ENCODE measurements around the gene AK3. TPM values are rescaled to one million over a fixed set of nuclear protein-coding genes. Genes with fewer than 3 reads are reported as not detected.
"Not testable (repeated sequence)": the region's sequence is repeated elsewhere in the genome, so short reads cannot be mapped to it uniquely, and the experiment has no call there.

Gene AK3
- total and polyA plus RNA-seq, 2 donors (not counting 3 experiments of a cell fraction or from before 2014, with no cell fraction given) = 20.6 to 42.3 TPM

- Histone ChIP-seq H3K4me1 (ENCODE audit: control insufficient read depth, extremely low read depth, insufficient read depth, low read length) (no peaks in the 10 kb centered on the region), H3K79me2 (ENCODE audit: control insufficient read depth, insufficient read depth, low read length) (no peaks in the 10 kb centered on the region), H3K9me1 (replicated peaks; ENCODE audit: control insufficient read depth, extremely low read depth, insufficient read depth, low read length) (no peaks in the 10 kb centered on the region), H3K9ac (replicated peaks; ENCODE audit: extremely low read depth, insufficient read depth, low read length) (no peak overlapping the region), H3K27me3 (ENCODE audit: control insufficient read depth in 2 of 2, insufficient read depth in 2 of 2, low read length in 2 of 2) (no peaks in the 10 kb centered on the region), H3K36me3 (ENCODE audit: control insufficient read depth in 2 of 2, extremely low read depth in 1 of 2, insufficient read depth in 2 of 2, low read length in 2 of 2) (no peaks in the 10 kb centered on the region), H3K4me2 (ENCODE audit: insufficient read depth, low read length) (no peak overlapping the region), H3K4me3 (replicated peaks in 1 of 3; ENCODE audit: insufficient read depth in 1 of 3, low read depth in 1 of 3, low read length in 3 of 3) (no peak overlapping the region), H3K27ac (ENCODE audit: insufficient read depth, low read depth, low read length) (no peak overlapping the region), H4K20me1 (replicated peaks; ENCODE audit: control insufficient read depth, extremely low read depth, insufficient read depth, low read length) (no peaks in the 10 kb centered on the region), H2AFZ (ENCODE audit: low read depth, low read length) (no peak overlapping the region), H3K9me3 (replicated peaks; ENCODE audit: control insufficient read depth, insufficient read depth, low read length) (no peaks in the 10 kb centered on the region)
- ChIA-PET POLR2A (no interaction called here), CTCF (interaction anchor here (0.6 to 1.1 kb wide), 3 partner anchors 13 to 816 kb away, joined by 3 to 5 read pairs (median 3); no protein-coding TSS in a partner anchor)
- FAIRE-seq (no peak), DNase-seq (ENCODE audit: low read depth, low spot score) (no peak)
- dilution Hi-C loops (cut with MboI; ENCODE audit: extremely low pct_ligation_motif_present, low sequenced_read_pairs) (no loop called here), intact Hi-C loops (cut with micrococcal nuclease) (no loop called here)
- no TSS peak for BruUV-seq (replicated peaks)
- TF ChIP-seq FOS (IDR thresholded peaks at IDR 0.05; ENCODE audit: borderline replicate concordance, insufficient read depth, low read length) (no peak), POLR2A (IDR thresholded peaks at IDR 0.05; ENCODE audit: low read depth, low read length) (no peak), MYC (IDR thresholded peaks at IDR 0.05; ENCODE audit: low read depth, low read length) (no peak), POLR2AphosphoS5 (IDR thresholded peaks at IDR 0.05; ENCODE audit: insufficient read depth, low read depth, low read length) (no peak), JUN (IDR thresholded peaks at IDR 0.05; ENCODE audit: borderline replicate concordance, insufficient read depth, insufficient read length, low read depth) (no peak), EZH2 (IDR thresholded peaks at IDR 0.05; ENCODE audit: borderline replicate concordance, low read depth, low read length, severe bottlenecking) (no peak), CTCF (IDR thresholded peaks at IDR 0.05; ENCODE audit: extremely low read depth in 1 of 2, insufficient read depth in 1 of 2, low read depth in 1 of 2, low read length in 2 of 2) (no peak), MAX (IDR thresholded peaks at IDR 0.05; ENCODE audit: insufficient read depth, insufficient read length) (no peak), GATA2 (IDR thresholded peaks at IDR 0.05; ENCODE audit: insufficient read depth, insufficient read length, low read depth, low read length) (no peak)
Observed at GRCh38 chr9:4784403-4784802, 43.4 kb upstream of the AK3 start.

GRCh38 chr9:4783191-4783590 lies 42.2 kb upstream of the AK3 start:
- H4K20me1 ChIP-seq (replicated peaks; ENCODE audit: control insufficient read depth, extremely low read depth, insufficient read depth, low read length); H3K27ac ChIP-seq (ENCODE audit: insufficient read depth, low read depth, low read length); H3K4me2 ChIP-seq (ENCODE audit: insufficient read depth, low read length); BruUV-seq (replicated peaks); DNase-seq (ENCODE audit: low read depth, low spot score); dilution Hi-C loops (cut with MboI; ENCODE audit: extremely low pct_ligation_motif_present, low sequenced_read_pairs); H3K9ac ChIP-seq (replicated peaks; ENCODE audit: extremely low read depth, insufficient read depth, low read length); H3K4me3 ChIP-seq (replicated peaks in 1 of 3; ENCODE audit: insufficient read depth in 1 of 3, low read depth in 1 of 3, low read length in 3 of 3); FAIRE-seq; H3K79me2 ChIP-seq (ENCODE audit: control insufficient read depth, insufficient read depth, low read length); H3K4me1 ChIP-seq (ENCODE audit: control insufficient read depth, extremely low read depth, insufficient read depth, low read length); H3K9me1 ChIP-seq (replicated peaks; ENCODE audit: control insufficient read depth, extremely low read depth, insufficient read depth, low read length); H3K27me3 ChIP-seq (ENCODE audit: control insufficient read depth in 2 of 2, insufficient read depth in 2 of 2, low read length in 2 of 2); H2AFZ ChIP-seq (ENCODE audit: low read depth, low read length); H3K36me3 ChIP-seq (ENCODE audit: control insufficient read depth in 2 of 2, extremely low read depth in 1 of 2, insufficient read depth in 2 of 2, low read length in 2 of 2); intact Hi-C loops (cut with micrococcal nuclease); H3K9me3 ChIP-seq (replicated peaks; ENCODE audit: control insufficient read depth, insufficient read depth, low read length); POLR2A ChIA-PET: not testable (repeated sequence)
- CTCF ChIA-PET = interaction anchor here (0.6 to 0.7 kb wide), 2 partner anchors 38 to 1318 kb away, joined by 3 to 4 read pairs; no protein-coding TSS in a partner anchor
